ENCODE data around the gene GJC1. TPM values are rescaled to one million over a fixed set of nuclear protein-coding genes. Genes with fewer than 3 reads are reported as not detected.
"Not testable (repeated sequence)": the region's sequence is repeated elsewhere in the genome, so short reads cannot be mapped to it uniquely, and the experiment has no call there.

GJC1 gene
- total RNA-seq, 1 donor from 2014 or later, result 7.5 TPM

DNA sequence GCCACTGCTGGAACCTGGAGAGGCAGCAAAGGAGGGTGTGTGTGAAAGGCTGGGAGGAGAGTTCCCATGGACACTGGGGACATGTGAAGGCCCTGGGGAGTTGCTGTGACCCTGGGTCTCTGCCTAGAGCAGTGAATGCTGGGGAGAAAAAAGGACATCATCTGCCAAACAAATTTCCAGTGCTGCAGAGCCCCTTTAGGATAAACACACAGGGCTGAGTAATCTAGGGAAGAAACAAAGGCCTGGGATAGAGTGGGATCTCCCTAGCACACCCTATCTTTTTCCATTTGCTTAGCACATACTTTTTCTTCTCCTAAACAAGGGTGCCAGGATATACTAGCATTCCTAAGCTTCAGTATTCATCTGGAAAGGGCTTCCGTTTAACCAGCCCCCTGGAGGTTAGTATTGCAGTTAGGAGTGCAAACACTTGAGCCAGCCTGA is 14.3 kb upstream of the GJC1 start:
- peak; percentile 30 for DNase-seq

DNA sequence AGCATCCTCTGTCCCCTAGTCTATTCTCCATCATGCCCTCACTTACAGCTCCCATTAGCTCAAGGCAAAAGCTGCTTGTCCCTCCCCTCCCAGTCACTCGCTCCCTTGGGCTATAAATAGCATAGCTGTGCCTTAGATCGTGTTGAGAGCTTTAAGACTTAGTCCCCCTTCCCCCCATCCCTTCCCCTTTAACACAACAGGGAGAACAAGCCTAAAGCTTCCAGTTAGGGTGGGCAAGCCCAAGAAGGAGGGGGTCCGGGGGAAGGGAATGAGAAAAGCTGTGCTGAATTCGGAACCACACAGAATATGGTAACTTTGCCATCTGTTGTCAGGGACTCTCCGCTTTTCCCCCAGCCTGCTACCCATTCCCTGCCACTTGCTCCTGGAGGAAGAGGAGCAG is 12.7 kb upstream of the GJC1 start:
- no peak for DNase-seq

DNA sequence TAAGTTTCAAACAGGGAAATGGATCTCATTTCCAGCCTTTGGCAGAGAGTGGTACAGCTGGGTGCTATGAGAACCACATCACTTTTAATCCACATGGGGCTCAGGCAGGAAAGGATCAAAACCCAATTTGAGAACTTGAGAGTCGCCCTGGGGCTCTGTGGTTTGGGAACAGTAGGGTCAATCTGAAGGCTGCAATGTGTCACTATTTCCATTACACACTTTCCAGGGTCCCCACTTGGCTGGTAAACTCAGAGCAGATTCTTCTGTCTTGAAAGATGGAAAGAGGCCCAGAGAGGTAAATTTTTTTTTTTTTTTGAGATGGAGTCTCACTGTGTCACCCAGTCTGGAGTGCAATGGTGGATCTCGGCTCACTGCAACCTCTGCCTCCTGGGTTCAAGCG is 10.8 kb upstream of the GJC1 start:
- no peak for DNase-seq

DNA sequence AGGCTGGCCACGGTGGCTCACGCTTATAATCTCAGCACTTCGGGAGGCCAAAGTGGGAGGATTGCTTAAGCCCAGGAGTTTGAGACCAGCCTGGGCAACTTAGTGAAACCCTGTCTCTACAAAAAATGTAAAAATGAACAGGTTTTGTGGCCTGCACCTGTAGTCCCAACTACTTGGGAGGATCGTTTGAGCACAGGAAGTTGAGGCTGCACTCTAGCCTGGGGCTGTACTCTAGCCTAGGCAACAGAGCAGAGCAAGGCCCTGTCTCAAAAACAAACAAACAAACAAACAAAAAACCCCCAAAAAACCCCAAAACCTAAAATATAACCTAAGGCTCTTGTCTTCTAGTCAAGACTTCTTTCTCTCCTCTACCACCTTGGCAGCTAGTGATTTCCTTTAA is 10.2 kb upstream of the GJC1 start:
- DNase-seq, result no peak

DNA sequence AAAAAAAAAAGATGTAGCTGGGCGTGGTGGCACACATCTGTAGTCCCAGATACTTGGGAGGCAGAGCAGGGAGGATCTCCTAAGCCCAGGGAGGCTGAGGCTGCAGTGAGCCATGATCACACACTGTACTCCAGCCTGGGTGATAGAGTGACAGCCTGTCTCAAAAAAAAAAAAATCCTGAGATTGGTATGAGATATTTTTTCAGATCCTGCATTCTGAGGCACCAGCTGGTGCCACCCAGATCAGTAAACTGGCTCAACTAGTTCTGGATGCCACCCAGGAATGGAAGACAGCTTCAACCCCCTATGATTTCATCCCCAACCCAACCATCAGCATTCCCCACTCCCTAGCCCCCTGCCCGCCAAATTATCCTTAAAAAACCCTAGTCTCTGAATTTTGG is 7.1 kb upstream of the GJC1 start:
- DNase-seq, result no peak

DNA sequence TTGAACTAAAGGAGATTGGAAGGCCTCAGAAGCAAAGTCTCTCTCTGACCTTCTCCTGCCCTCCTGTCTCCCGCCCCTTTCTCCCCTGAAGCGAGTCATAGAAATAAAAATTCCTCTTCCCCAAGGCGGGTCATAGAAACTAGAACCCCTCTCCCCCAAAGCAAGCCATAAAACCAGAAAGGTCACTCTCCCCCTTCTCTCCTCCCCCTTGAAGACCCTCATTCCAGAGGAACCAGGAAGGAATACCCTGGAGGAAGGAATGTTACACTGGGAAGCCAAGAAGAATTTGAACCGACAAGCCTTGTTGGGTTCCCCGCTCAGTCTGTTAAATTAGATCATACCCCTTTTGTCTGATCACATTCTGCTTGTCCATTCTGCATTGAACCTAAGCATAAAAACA is 2.7 kb upstream of the GJC1 start:
- DNase-seq, result no peak

DNA sequence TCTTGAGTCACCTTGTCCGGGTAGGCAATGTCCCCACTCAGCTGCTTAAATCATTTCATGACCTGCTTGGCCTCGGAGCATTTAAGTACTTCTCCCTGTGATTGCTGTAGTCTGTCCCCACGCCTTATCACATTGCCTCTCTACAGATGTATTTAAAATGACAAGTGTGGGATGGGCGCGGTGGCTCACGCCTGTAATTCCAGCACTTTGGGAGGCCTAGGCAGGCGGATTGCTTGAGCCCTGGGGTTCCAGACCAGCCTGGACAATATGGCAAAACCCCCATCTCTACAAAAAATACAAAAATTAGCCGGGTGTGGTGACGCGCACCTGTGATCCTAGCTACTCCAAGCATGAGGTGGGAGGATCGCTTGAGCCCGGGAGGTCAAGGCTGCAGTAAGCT is 1.3 kb upstream of the GJC1 start:
- no peak for DNase-seq

DNA sequence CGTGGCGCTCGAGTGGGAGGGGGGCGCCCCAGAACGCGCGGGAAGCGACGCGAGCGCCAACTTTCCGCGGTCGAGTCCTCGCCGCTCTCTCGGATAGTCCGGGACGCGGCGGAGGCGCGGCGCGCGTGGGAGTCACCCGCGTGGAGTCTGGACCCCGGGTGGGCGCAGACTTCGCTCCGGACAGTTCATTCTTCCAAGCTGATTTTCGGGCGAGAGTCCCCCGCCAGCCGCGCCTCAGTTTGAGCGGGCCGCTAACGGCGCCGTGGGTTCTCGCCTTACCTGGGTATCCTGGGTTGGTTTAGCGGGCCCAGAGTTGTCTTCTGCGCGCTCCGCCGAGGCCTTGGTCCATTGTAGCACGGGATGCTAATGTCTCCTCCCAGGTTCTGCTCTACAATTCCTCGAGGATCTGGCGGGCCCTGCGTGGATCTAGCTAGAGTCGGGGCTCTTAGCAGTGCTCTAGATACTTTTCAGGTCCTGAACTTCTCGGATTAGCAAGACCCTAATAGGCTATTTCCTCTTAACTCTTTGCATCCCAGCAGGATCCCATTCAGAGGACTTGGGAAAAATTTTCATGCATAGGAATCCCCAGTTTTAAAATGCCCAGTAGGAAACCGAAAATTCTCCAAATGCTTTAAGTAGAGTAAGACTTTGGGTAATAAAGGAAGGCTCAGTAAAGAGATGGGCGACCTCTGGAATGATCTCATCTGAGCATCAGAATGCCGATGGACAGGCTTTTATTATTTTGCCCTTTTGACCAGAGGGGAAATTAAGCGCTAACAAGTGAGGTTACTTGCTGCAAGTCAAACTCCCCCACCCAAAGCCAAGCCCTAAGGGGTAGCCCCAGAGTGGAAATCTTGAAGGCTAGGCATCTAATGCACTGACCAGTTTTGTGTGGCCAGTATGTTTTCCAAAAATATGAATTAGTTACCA is 537 bp upstream of the GJC1 start:
- DNase-seq, result peak; percentile 47

DNA sequence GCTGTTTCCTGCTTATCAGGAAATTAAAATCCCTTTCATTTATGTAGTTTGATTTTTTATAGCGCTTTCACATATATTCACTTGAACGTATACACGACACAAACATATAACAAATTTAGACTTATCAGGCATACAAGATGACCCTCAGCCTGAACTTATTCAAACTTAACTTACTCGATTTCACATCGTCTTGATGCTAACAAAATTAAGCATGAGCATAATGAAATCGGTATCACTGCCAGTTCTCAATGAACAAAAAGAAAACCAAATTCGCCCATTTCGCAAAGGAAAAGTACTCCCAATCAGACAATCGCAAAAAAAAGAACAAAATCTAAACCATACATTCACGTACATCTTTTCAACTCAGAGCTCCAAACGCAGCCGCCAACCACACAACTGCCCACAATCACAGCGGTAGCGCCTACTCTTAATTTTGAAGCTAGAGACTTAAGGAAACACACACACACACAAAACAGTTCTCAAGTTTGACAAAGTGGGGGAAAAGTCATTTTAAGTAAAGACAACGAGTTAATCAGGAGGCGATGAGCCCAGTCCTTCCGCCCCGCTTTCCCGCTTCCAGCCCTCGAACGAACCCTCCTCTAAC is 1.1 kb downstream of the GJC1 start:
- peak; percentile 48 for DNase-seq

DNA sequence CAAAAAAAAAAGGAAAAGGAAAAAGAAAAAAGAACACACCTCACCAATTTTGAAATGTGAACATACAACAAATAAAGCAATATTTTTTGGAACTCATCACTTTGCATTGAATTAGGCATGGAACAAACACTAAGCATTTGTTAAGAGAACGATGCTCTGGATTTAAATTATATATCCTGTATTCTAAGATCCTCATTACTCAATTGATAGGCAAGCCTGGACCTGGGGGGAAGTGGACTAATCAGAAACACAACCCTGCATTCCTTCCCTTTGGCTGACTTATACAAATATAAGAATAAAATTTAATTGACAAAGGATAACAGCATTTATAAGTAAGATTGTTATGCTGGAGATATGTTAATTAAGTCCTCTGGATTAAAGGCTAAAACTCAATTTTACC is 2.2 kb downstream of the GJC1 start:
- peak; percentile 11 for DNase-seq

DNA sequence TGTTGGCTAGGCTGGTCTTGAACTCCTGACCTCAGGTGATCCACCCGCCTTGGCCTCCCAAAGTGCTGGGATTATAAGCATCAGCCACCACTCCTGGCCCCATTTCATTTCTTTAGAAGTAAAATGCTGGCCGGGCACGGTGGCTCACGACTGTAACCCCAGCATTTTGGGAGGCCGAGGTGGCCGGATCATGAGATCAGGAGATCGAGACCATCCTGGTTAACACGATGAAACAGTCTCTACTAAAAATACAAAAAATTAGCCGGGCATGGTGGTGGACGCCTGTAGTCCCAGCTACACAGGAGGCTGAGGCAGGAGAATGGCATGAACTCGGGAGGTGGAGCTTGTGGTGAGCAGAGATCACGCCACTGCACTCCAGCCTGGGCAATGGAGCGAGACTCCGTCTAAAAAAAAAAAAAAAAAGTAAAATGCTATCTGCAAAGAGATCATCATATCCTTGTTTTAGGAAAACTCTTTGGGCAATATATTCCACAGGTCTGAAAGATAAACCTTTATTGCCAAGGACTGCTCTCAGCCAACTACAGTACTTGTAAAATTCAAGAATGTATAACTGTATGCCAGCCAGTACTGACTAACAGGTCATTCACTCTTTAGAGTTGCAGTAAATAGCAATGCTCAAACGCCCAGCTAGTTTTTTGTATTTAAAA is 3.8 kb downstream of the GJC1 start:
- no peak for DNase-seq

DNA sequence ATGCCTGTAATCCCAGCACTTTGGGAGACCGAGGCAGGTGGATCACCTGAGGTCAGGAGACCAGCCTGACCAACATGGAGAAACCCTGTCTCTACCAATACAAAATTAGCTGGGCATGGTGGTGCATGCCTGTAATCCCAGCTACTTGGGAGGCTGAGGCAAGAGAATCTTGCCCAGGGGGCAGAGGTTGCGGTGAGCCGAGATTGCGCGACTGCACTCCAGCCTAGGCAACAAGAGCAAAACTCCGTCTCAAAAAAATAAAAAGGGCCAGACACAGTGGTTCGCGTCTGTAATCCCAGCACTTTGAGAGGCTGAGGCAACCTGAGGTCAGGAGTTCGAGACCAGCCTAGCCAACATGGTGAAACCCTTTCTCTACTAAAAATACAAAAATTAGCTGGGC is 4.9 kb downstream of the GJC1 start:
- not testable (repeated sequence) for DNase-seq

DNA sequence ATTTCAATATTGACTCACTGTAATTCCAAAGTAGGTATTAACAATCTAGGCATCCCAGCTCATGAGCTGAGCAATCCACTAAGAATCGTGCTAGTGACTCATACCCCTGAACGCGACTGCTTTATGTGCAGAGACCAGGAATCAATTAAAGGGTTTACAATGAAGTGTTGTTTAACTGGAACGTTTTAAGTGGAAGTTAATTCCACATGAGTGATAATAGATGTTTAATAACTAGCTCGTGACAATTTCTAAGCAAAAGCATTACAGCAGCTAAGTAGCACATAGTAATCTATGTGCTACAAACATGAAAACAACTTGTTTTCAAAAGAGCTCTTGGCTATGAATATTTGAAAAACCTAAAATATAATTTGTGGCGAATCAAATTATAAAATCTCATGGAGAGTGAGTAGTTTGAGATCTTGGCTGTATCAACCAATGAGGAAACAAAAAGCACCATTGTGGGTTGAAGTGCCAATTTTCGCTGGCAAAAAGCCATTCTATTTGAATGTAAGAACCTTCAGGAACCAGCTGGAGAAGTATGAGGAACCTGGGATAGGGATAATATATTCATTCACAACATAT is 9.4 kb downstream of the GJC1 start:
- DNase-seq, result peak; percentile 85

DNA sequence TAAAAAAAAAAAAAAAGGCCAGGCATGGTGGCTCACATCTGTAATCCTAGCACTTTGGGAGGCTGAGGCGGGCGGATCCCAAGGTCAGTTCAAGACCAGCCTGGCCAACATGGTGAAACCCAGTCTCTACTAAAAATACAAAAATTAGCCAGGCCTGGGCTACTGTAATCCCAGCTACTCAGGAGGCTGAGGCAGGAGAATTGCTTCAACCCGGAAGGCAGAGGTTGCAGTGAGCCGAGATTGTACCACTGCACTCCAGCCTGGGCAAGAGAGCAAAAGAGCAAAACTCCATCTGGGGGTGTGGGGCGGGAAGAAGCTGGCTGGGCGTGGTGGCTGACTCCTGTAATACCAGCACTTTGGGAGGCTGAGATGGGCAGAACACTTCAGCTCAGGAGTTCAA is 11.6 kb downstream of the GJC1 start:
- not testable (repeated sequence) for DNase-seq

DNA sequence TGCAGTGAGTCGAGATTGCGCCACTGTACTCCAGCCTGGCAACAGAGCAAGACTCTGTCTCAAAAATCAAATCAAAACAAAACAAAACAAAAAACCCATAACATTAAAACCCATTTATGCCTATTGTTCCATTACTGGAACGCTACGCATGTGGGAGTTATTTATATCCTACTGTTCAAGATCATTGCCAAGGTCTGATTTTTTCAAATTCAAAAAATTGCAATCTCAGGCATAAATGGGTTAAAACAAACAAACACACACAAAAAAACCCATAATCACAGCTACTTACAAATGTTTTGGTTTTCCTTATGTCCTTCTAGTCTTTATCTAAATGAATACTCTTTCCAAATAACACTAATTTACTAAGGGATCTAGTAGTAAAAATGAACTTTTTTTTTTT is 17.8 kb downstream of the GJC1 start:
- no peak for DNase-seq

DNA sequence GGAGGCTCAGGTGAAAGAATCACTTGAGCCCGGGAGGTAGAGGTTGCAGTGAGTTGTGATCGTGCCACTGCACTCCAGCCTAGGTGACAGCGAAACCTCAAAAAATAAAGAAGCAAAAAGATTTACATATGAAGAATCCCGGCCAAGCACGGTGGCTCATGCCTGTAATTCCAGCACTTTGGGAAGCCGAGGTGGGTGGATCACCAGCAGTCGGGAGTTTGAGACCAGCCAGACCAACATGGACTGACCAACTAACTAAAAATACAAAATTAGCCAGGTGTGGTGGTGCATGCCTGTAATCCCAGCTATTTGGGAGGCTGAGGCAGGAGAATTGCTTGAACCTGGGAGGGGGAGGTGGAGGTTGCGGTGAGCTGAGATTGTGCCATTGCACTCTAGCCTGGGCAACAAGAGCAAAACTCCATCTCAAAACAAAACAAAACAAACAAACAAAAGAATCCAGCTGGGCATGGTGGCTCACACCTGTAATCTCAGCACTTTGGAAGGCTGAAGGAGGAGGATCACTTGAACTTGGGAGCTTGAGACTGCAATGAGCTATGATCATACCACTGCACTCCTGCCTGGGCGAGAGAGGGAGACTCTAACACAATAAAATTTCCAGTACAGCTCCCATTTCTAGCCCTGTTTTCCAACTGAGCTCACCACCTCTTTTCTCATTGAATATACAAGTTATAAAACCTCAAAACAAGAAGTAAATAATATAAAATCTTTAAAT is 21.3 kb downstream of the GJC1 start:
- not testable (repeated sequence) for DNase-seq

DNA sequence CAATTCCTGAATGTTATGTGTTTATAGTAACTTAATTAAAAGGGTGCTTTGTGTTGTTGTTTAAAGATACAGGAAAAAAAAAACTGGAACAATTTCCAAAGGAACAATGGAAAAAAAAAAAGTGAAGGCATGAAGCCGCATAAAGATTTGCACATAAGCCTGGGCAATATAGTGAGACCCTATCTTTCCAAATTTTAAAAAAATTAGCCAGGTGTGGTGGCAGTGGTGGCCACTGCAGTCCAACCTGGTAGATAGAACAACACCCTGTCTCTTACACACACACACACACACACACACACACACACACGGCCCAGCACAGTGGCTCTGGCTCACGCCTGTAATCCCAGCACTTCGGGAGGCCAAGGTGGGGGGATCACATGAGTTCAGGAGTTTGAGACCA is 21.9 kb downstream of the GJC1 start:
- DNase-seq, result no peak

DNA sequence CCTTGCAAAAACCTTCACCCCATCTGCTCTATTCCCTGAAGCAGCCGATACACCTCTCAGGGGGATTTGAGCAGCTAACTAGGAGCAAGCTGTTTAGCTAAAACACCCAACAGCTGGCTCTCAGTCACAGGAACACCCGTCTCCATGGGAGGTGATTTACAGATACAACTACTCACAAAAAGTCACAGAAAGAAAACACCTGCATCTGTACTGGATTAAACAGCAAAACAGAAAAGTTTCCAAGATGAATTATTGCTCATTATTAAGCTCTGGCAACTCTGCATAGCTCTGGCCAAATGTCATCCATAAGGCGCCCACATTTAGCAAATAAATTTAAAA is 22.3 kb downstream of the GJC1 start:
- no peak for DNase-seq

DNA sequence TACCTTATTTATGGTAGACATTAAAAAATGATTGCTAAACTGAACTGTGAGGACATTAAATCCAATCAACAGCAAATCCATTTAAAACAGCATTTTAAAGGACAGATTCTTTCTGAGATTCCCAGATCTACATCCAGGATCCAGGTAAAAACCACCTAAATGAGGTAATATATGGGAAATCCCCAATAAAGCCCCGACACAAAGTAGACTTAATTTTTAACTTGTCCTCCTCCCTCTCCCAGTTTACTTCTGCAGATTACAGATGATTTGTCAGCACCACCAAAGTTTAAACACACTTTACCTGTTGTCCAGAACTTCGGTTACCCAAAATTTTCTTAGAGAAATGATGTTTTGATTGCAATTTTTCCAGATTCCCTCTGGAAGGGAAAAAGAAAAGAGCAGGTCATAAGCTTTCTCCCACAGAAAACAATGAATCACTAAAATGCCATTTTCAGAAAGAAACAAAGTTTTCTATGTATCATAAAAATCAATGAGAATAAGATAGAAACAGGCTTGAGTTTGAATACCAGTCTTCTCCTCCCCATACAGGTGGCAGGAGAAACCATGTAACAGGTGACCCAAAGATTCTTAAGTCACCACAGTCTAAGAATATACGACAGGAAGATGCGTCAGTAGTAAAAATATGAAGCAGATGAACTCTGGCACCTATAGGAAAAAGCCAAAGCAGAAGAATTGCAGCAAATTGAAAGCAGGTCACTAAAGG is 22.8 kb downstream of the GJC1 start:
- DNase-seq, result peak; percentile 36

DNA sequence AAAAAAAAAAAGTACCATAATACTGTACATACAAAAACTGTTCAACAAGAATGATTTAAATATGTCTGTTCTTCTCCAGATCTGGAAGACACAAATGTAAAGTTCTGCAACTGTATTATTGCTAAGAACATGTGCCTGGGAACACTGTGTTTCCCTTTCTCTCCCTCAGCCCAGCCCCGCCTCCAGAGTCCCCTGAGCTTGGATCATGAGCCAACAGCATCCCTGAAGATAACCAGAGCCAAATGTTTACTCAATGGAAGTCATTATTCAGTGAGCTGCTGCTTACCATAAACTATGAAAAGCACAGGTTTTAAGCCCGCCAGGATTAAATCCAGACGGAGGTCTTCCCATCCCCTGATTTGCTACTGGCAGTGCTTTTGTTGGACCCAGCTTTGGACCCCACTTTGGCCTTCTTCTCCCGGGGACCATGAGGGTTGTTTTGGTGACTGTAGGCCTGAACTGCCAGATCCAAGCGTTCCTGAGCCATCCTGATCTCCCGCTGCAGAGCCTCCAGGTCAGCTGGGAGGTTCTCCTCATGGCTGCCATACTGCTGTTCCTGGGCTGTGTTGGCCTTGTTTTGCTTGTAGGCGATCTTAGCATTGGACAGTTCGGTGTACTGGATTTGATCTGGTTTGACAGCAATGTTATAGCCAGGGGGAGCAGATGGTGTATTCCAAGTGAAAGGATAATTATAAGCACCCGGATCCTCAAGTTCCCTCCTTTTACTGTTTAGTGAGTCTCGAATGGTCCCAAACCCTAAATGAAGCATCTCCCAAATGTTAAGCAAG is 25.6 kb downstream of the GJC1 start:
- DNase-seq, result no peak

DNA sequence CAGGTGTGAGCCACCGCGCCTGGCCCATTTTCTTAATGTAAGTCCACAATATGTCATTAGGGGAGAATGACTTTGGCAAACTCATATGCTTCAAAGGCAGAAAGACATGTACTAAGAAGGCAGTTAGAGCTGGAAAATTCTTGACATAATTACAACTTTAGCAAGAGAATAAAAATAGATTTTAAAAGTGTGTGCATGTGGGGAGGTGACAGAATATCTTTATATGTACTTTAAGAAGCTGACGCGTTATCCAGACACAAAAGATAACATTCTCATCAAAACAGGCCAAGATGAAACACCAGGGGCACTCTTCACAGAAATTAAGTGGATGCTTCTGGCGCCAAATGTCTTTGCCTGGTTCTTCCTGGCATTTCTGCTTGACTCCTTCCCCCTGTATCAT is 28.2 kb downstream of the GJC1 start:
- DNase-seq, result no peak
